HL-60 (cell line): ENCODE data around the gene HEMK1.

ENCODE experiments used
- DNase-seq, 2 experiments: peaks; one replicate each; pipeline ENCODE4 v3.0.0-alpha.2; 2010 to 2020; ENCODE audit warnings: low read depth in 1 of 2, low spot score in 1 of 2
- H3K27ac ChIP-seq: fragments of 250-450 bp; sonication (Bioruptor Pico); replicated peaks from 2 replicates; pipeline ENCODE4 v1.5.1; 2020; ENCODE audit warnings: mild to moderate bottlenecking, moderate library complexity
- H3K27me3 ChIP-seq: fragments of 250-450 bp; sonication (Bioruptor Pico); 2 replicates; pipeline ENCODE4 v1.5.1; 2021; ENCODE audit warnings: mild to moderate bottlenecking, moderate library complexity; ENCODE audit not compliant: insufficient read depth, poor library complexity, severe bottlenecking
- H3K4me3 ChIP-seq: replicated peaks from 2 replicates; pipeline ENCODE4 v1.5.1; 2011; ENCODE audit warnings: mild to moderate bottlenecking, control low read depth, low read length; ENCODE audit not compliant: insufficient read depth
- GABPA ChIP-seq: IDR thresholded peaks from 2 replicates; pipeline ENCODE4 v1.6.1; 2012; ENCODE audit warnings: low read depth
- POLR2AphosphoS5 ChIP-seq: IDR thresholded peaks from 2 replicates; pipeline ENCODE4 v1.6.1; 2012; ENCODE audit warnings: low read depth
- SPI1 ChIP-seq: IDR thresholded peaks from 2 replicates; pipeline ENCODE4 v1.6.1; 2012; ENCODE audit warnings: low read depth, mild to moderate bottlenecking, borderline replicate concordance
- TF ChIP-seq, protein P1 (sequence below): IDR thresholded peaks from one replicate; pipeline ENCODE4 v1.5.1; 2011; ENCODE audit warnings: low read length, control low read depth, inconsistent platforms; ENCODE audit not compliant: insufficient read depth
- TF ChIP-seq, protein P2 (sequence below): IDR thresholded peaks from 2 replicates; pipeline ENCODE4 v1.6.1; 2012; ENCODE audit warnings: low read depth; ENCODE audit not compliant: insufficient replicate concordance

HEMK1 gene

DNA sequence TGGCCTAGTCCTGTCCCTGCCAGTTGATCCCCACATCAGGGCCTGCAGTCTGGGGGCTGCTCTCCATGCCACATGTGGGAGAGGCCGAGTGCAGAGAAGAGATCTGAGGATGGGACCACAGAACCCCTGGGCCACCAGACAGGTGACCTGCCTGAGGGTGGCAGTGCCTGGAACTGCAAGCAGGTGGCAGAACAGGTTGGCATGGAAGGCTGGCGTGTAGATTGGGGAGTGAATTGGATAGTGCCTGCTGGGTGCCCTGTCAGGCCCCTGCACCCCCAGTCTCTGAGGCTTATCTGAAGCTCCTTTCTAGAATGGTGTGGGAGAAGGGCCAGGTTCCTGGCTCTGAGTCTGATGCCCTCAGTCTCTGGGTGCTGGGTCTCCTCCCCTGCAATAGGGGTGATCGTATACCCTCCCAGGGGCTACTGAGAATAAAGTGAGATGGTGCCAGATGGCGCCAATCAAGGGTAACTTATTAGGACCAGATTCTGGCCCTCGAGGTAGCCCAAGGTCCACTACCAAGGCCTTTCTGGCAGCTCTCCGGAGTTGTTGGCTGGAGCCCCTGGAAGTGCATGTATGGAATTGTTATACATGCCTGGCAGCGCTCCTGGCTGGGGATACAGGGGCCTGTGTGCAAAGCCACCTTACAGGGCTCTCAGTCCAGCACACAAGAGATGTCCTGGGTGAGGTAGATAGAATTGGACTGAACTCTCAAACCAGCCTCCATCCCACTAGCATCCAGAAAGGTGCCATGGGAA, 17.5 kb upstream of the HEMK1 start:
- no peak for TF ChIP-seq GABPA
- TF ChIP-seq, protein P1, sequence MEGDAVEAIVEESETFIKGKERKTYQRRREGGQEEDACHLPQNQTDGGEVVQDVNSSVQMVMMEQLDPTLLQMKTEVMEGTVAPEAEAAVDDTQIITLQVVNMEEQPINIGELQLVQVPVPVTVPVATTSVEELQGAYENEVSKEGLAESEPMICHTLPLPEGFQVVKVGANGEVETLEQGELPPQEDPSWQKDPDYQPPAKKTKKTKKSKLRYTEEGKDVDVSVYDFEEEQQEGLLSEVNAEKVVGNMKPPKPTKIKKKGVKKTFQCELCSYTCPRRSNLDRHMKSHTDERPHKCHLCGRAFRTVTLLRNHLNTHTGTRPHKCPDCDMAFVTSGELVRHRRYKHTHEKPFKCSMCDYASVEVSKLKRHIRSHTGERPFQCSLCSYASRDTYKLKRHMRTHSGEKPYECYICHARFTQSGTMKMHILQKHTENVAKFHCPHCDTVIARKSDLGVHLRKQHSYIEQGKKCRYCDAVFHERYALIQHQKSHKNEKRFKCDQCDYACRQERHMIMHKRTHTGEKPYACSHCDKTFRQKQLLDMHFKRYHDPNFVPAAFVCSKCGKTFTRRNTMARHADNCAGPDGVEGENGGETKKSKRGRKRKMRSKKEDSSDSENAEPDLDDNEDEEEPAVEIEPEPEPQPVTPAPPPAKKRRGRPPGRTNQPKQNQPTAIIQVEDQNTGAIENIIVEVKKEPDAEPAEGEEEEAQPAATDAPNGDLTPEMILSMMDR: no peak
- TF ChIP-seq POLR2AphosphoS5: no peak
- TF ChIP-seq SPI1: no peak
- H3K27ac ChIP-seq: no peak overlapping the region
- DNase-seq: no peak

DNA sequence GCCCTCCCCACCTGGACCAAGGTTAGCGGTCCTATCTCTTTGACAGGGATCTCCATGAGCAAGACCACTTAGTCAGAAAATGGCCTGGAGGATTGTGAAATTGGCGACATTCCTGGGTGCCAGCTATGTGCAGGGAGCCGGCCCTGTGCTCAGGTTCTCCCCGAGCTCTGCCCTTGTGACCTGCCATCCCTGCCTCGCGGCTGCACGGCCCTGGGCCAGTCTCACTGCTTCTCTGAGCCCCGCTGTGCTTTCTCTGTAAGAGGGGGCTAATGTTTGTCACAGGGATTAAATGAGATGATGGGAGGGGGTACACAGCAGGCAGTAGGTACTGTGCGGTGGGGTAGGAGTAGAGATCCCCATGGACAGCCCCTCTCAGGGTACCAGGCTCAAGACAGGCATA, 16.7 kb upstream of the HEMK1 start:
- no peak overlapping the region for H3K4me3 ChIP-seq
- DNase-seq: no peak
- TF ChIP-seq, protein P1: no peak
- TF ChIP-seq, protein P2, sequence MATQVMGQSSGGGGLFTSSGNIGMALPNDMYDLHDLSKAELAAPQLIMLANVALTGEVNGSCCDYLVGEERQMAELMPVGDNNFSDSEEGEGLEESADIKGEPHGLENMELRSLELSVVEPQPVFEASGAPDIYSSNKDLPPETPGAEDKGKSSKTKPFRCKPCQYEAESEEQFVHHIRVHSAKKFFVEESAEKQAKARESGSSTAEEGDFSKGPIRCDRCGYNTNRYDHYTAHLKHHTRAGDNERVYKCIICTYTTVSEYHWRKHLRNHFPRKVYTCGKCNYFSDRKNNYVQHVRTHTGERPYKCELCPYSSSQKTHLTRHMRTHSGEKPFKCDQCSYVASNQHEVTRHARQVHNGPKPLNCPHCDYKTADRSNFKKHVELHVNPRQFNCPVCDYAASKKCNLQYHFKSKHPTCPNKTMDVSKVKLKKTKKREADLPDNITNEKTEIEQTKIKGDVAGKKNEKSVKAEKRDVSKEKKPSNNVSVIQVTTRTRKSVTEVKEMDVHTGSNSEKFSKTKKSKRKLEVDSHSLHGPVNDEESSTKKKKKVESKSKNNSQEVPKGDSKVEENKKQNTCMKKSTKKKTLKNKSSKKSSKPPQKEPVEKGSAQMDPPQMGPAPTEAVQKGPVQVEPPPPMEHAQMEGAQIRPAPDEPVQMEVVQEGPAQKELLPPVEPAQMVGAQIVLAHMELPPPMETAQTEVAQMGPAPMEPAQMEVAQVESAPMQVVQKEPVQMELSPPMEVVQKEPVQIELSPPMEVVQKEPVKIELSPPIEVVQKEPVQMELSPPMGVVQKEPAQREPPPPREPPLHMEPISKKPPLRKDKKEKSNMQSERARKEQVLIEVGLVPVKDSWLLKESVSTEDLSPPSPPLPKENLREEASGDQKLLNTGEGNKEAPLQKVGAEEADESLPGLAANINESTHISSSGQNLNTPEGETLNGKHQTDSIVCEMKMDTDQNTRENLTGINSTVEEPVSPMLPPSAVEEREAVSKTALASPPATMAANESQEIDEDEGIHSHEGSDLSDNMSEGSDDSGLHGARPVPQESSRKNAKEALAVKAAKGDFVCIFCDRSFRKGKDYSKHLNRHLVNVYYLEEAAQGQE: no peak
- no peak overlapping the region for H3K27ac ChIP-seq
- no peaks in the 10 kb centered on the region for H3K27me3 ChIP-seq

More for the DNA sequence above, 17.5 kb upstream of the HEMK1 start:
- H3K27me3 ChIP-seq: no peaks in the 10 kb centered on the region
- no peak overlapping the region for H3K4me3 ChIP-seq

DNA sequence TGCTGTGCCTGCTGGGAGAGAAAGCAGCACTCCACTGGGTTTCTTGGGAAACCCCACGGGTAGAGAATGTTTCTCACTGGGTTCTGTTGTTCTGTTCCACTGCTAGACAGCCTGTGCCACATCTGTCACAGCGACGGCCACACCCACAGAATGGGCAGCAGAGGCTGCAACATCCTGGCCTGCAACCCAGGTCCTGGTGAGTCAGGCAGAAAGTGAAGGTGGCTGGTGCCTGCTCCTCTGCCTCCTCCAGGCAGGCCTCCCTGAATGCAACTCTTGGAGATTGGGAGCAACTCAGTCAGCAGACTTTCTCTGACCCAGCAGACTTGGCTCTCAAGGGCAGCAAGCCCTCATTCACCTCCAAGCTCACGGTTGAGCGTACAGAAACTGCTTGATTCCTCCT, 14.8 kb upstream of the HEMK1 start:
- DNase-seq: no peak
- TF ChIP-seq, protein P2: no peak
- TF ChIP-seq POLR2AphosphoS5: no peak
- no peak for TF ChIP-seq GABPA
- TF ChIP-seq, protein P1: no peak
- TF ChIP-seq SPI1: no peak

DNA sequence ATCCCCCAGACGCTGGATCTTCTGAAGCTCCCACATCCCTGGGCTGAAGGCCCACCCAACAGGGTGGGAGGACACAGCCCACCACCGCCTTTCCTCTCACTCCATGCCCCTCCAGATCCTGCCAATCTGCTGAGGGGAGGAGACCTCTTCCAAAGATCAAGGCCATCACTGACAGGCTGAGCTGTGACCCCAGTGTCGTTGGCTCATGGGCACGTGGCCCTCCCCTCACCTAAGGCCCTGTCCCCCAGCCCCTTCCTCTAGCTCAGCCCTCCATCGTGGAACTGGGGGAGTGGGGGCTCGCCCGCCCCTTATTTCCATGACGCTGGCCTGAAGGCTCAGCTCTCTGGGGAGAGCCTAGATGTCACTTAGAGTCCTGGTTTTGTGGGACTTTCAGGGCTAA, 12.2 kb upstream of the HEMK1 start:
- H3K4me3 ChIP-seq: no peak overlapping the region
- H3K27ac ChIP-seq: no peak overlapping the region
- TF ChIP-seq, protein P2: no peak
- no peak for TF ChIP-seq POLR2AphosphoS5
- no peak for TF ChIP-seq GABPA
- no peak for TF ChIP-seq SPI1
- TF ChIP-seq, protein P1: no peak
- DNase-seq: no peak
- H3K27me3 ChIP-seq: peaks cover 9% of the 10 kb centered on the region

More for the DNA sequence above, 14.8 kb upstream of the HEMK1 start:
- H3K27ac ChIP-seq: no peak overlapping the region
- no peak overlapping the region for H3K4me3 ChIP-seq
- peaks cover 9% of the 10 kb centered on the region for H3K27me3 ChIP-seq
